Bronchial epithelial cell (primary cell): Measurements from ENCODE around the gene CLIC6. TPM values are rescaled to one million over a fixed set of nuclear protein-coding genes. Genes with fewer than 3 reads are reported as not detected.

Source experiments
- DNase-seq: peaks from one replicate; pipeline ENCODE4 v3.0.0-alpha.2; 2010; ENCODE audit warnings: low read depth
- FAIRE-seq: peaks from 2 replicates; lab custom pipeline; 2011; peaks lifted over from hg19 to GRCh38; lab: Jason Lieb, UNC
- H3K27me3 ChIP-seq: 2 replicates; pipeline ENCODE4 v1.5.1; 2011; ENCODE audit warnings: low read length; ENCODE audit not compliant: control insufficient read depth, insufficient read depth
- H3K36me3 ChIP-seq: 2 replicates; pipeline ENCODE4 v1.5.1; 2011; ENCODE audit warnings: low read length; ENCODE audit not compliant: control insufficient read depth, insufficient read depth
- H3K4me3 ChIP-seq: 2 replicates; pipeline ENCODE4 v1.5.1; 2011; ENCODE audit warnings: mild to moderate bottlenecking, low read depth, low read length, control low read depth
- CTCF ChIP-seq: IDR thresholded peaks from 2 replicates; pipeline ENCODE4 v1.5.1; 2011; ENCODE audit warnings: mild to moderate bottlenecking, moderate library complexity, low read length, control low read depth, inconsistent platforms; ENCODE audit not compliant: insufficient read depth, severe bottlenecking
- total RNA-seq: library from RNA; depleted of rRNA; stranded (reverse); fragments of >200 nt; gene quantifications from 2 replicates; pipeline ENCODE4 v1.2.1, GENCODE V29; 2014

CLIC6 gene
- total RNA-seq, 1 donor from 2014 or later, result not detected

- Histone ChIP-seq H3K36me3 (no peaks in the 10 kb centered on the region), H3K4me3 (no peak overlapping the region), H3K27me3 (peaks cover 38% of the 10 kb centered on the region)
- TF ChIP-seq CTCF, result no peak
- no peak for DNase-seq
- FAIRE-seq, result no peak
Measured at GRCh38 chr21:34671891-34672290, 3.1 kb downstream of the CLIC6 start.

GRCh38 chr21:34673006-34673405 is 4.2 kb downstream of the CLIC6 start:
- peaks cover 35% of the 10 kb centered on the region for H3K27me3 ChIP-seq
- no peaks in the 10 kb centered on the region for H3K36me3 ChIP-seq
- FAIRE-seq (no peak), DNase-seq (no peak)
- TF ChIP-seq CTCF, result no peak
- H3K4me3 ChIP-seq, result no peak overlapping the region

- TF ChIP-seq CTCF, result no peak
- Histone ChIP-seq H3K36me3 (no peaks in the 10 kb centered on the region), H3K4me3 (no peak overlapping the region), H3K27me3 (peaks cover 25% of the 10 kb centered on the region)
- no peak for DNase-seq
- no peak for FAIRE-seq
Measured at GRCh38 chr21:34674468-34674867, 5.7 kb downstream of the CLIC6 start.

- FAIRE-seq (no peak), DNase-seq (no peak)
- Histone ChIP-seq H3K4me3 (no peak overlapping the region), H3K27me3 (peaks cover 16% of the 10 kb centered on the region), H3K36me3 (no peaks in the 10 kb centered on the region)
- no peak for TF ChIP-seq CTCF
Measured at GRCh38 chr21:34675871-34676270, 7.1 kb downstream of the CLIC6 start.

GRCh38 chr21:34679051-34679450 is 10.3 kb downstream of the CLIC6 start:
- DNase-seq (no peak), FAIRE-seq (no peak)
- Histone ChIP-seq H3K36me3 (no peaks in the 10 kb centered on the region), H3K27me3 (peaks cover under 1% of the 10 kb centered on the region), H3K4me3 (no peak overlapping the region)
- TF ChIP-seq CTCF, result no peak

- DNase-seq (no peak), FAIRE-seq (no peak)
- no peak for TF ChIP-seq CTCF
- Histone ChIP-seq H3K36me3 (no peaks in the 10 kb centered on the region), H3K27me3 (peaks cover 7% of the 10 kb centered on the region), H3K4me3 (no peak overlapping the region)
Measured at GRCh38 chr21:34684174-34684876, 15.5 kb downstream of the CLIC6 start.
